CD4-positive, alpha-beta T cell treated with Interleukin-15 for 4 hours (primary cell): Measurements from ENCODE around the gene ABCD3.
"Not testable (repeated sequence)": the region's sequence is repeated elsewhere in the genome, so short reads cannot be mapped to it uniquely, and the experiment has no call there.

Experiments used
- DNase-seq: peaks from one replicate; pipeline ENCODE4 v3.0.0-alpha.2; 2020; ENCODE audit warnings: low spot score

The ABCD3 gene

GRCh38 chr1:94550800-94551241 is 132.6 kb downstream of the ABCD3 start:
- DNase-seq, result no peak

- DNase-seq, result no peak
These were observed 133.3 kb downstream of the ABCD3 start for GRCh38 chr1:94551449-94551848.

- DNase-seq, result no peak
These were observed 133.9 kb downstream of the ABCD3 start for GRCh38 chr1:94552071-94552586.

- DNase-seq, result no peak
These were observed 135.1 kb downstream of the ABCD3 start for GRCh38 chr1:94553323-94553730.

- no peak for DNase-seq
These were observed 135.7 kb downstream of the ABCD3 start for GRCh38 chr1:94553931-94554330.

- no peak for DNase-seq
These were observed 136.4 kb downstream of the ABCD3 start for GRCh38 chr1:94554580-94554979.

- no peak for DNase-seq
These were observed 136.9 kb downstream of the ABCD3 start for GRCh38 chr1:94555091-94555490.

- DNase-seq, result no peak
These were observed 141.7 kb downstream of the ABCD3 start for GRCh38 chr1:94559921-94560320.

- DNase-seq, result no peak
These were observed 142.1 kb downstream of the ABCD3 start for GRCh38 chr1:94560333-94560732.

- DNase-seq, result no peak
These were observed 144.5 kb downstream of the ABCD3 start for GRCh38 chr1:94562519-94563260.

- DNase-seq, result no peak
These were observed 147.7 kb downstream of the ABCD3 start for GRCh38 chr1:94565901-94566300.

GRCh38 chr1:94566436-94566835 is 148.2 kb downstream of the ABCD3 start:
- not testable (repeated sequence) for DNase-seq

- not testable (repeated sequence) for DNase-seq
These were observed 149.9 kb downstream of the ABCD3 start for GRCh38 chr1:94567975-94568607.
